Gastrocnemius medialis (tissue), 4 donors: ENCODE data around the gene TEAD4. TPM values are rescaled to one million over a fixed set of nuclear protein-coding genes. Genes with fewer than 3 reads are reported as not detected.

ENCODE experiments used
- ATAC-seq, 2 donors: fragments of 150-250 bp; one replicate each; pipeline ENCODE4 v1.9.1; 2016
- DNase-seq, 2 donors: peaks; one replicate each; pipeline ENCODE4 v3.0.0-alpha.2; 2019
- H3K27ac ChIP-seq, 4 donors: fragments of 200-600 bp; sonication (generic); 1 replicate in 1 of 4; 2 replicates in 3 of 4; pipeline ENCODE4 v1.5.1; 2016 to 2018; ENCODE audit warnings: mild to moderate bottlenecking in 2 of 4, moderate library complexity in 1 of 4
- H3K27me3 ChIP-seq, 3 donors: fragments of 200-600 bp; sonication (generic) in 2 of 3; 1 replicate in 1 of 3; 2 replicates in 2 of 3; pipeline versions ENCODE4 v1.5.1 to v1.6.0; 2016 to 2019; ENCODE audit warnings: mild to moderate bottlenecking in 1 of 3, moderate library complexity in 1 of 3
- H3K36me3 ChIP-seq, 2 donors: fragments of 200-600 bp; sonication (generic) in 1 of 2; one replicate each; pipeline ENCODE4 v1.5.1; 2017 to 2018
- H3K4me1 ChIP-seq, 2 donors: fragments of 200-600 bp; sonication (generic) in 1 of 2; one replicate each; pipeline ENCODE4 v1.5.1; 2016 to 2017; ENCODE audit warnings: mild to moderate bottlenecking in 2 of 2
- H3K4me3 ChIP-seq, 4 donors: fragments of 200-600 bp; sonication (generic) in 3 of 4; 1 replicate in 1 of 4; 2 replicates in 3 of 4; pipeline ENCODE4 v1.5.1; 2016 to 2019; ENCODE audit warnings: mild to moderate bottlenecking in 2 of 4
- H3K9me3 ChIP-seq, 3 donors: fragments of 200-600 bp; sonication (generic) in 2 of 3; 1 replicate in 1 of 3; 2 replicates in 2 of 3; pipeline ENCODE4 v1.5.1; 2016 to 2019
- POLR2A ChIP-seq, 2 donors: fragments of 450-650 bp; IDR thresholded peaks; one replicate each; pipeline ENCODE4 v1.6.1; 2017; ENCODE audit warnings: antibody characterized with exemption in 2 of 2, mild to moderate bottlenecking in 2 of 2, moderate library complexity in 2 of 2
- in situ Hi-C, 4 donors: fragments of 200-750 bp; cut with MboI; loops; one replicate each; pipeline versions ENCODE4 v1.15.0 to v1.8.0; 2017; ENCODE audit warnings: low sequenced_read_pairs in 4 of 4
- intact Hi-C: fragments of 100-400 bp; cut with DNase I; formaldehyde crosslinking; loops from one replicate; pipeline ENCODE4 v1.15.1; 2023; ENCODE audit warnings: low total_unique reads
- total RNA-seq, 4 donors: library from RNA; depleted of rRNA; stranded (reverse); fragments of >200 nt; gene quantifications; one replicate each; pipeline versions ENCODE4 v1.1.0 to v1.2.3, GENCODE V29; 2016
- TF ChIP-seq, protein P1 (sequence below), 5 experiments: fragments of 450-650 bp in 3 of 5; fragments of 200-600 bp in 2 of 5; sonication (generic) in 2 of 5; IDR thresholded peaks in 4 of 5; conservative IDR thresholded peaks in 1 of 5; 1 replicate in 4 of 5; 2 replicates in 1 of 5; pipeline ENCODE4 v1.5.1; 2016 to 2019; ENCODE audit warnings: antibody characterized with exemption in 5 of 5, mild to moderate bottlenecking in 3 of 5, moderate library complexity in 3 of 5

Gene TEAD4
- total RNA-seq, 4 donors from 2014 or later, result 91.1 to 201 (median 122) TPM

DNA sequence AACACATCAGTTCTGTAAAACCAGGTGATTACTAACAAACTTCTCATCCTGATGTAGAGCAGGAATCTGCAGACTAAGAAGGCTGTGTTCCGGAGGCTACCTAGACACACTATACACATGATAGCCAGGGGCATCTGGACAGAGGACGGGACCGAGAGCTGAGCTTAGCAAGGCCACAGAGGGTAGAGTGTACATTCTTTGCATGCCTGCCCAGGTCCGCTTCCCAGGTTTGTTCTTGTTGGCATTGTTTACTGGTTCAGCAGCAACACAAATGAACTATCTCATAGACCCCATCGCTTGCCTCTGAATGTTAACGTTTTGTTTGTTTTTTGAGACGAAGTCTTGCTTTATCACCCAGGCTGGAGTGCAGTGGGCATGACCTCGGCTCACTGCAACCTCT lies 17.7 kb upstream of the TEAD4 start:
- no peak overlapping the region for H3K4me3 ChIP-seq
- H3K36me3 ChIP-seq, result peaks cover 0 to 32% of the 10 kb centered on the region in 2 donors
- no peaks in the 10 kb centered on the region for H3K4me1 ChIP-seq
- ATAC-seq (no peak), DNase-seq (no peak)
- TF ChIP-seq, protein P1, sequence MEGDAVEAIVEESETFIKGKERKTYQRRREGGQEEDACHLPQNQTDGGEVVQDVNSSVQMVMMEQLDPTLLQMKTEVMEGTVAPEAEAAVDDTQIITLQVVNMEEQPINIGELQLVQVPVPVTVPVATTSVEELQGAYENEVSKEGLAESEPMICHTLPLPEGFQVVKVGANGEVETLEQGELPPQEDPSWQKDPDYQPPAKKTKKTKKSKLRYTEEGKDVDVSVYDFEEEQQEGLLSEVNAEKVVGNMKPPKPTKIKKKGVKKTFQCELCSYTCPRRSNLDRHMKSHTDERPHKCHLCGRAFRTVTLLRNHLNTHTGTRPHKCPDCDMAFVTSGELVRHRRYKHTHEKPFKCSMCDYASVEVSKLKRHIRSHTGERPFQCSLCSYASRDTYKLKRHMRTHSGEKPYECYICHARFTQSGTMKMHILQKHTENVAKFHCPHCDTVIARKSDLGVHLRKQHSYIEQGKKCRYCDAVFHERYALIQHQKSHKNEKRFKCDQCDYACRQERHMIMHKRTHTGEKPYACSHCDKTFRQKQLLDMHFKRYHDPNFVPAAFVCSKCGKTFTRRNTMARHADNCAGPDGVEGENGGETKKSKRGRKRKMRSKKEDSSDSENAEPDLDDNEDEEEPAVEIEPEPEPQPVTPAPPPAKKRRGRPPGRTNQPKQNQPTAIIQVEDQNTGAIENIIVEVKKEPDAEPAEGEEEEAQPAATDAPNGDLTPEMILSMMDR (IDR thresholded peaks at IDR 0.05 in 4 of 5, conservative IDR thresholded peaks at IDR 0.05 in 1 of 5), result no peak
- TF ChIP-seq POLR2A (IDR thresholded peaks at IDR 0.05), result no peak
- no peaks in the 10 kb centered on the region for H3K27me3 ChIP-seq
- in situ Hi-C loops (loop anchor here in 3 of 4 donors (10.0 kb wide), 1 partner anchor 57 kb away; no protein-coding TSS in a partner anchor), intact Hi-C loops (no loop called here)
- H3K27ac ChIP-seq, result no peak overlapping the region
- no peaks in the 10 kb centered on the region for H3K9me3 ChIP-seq

DNA sequence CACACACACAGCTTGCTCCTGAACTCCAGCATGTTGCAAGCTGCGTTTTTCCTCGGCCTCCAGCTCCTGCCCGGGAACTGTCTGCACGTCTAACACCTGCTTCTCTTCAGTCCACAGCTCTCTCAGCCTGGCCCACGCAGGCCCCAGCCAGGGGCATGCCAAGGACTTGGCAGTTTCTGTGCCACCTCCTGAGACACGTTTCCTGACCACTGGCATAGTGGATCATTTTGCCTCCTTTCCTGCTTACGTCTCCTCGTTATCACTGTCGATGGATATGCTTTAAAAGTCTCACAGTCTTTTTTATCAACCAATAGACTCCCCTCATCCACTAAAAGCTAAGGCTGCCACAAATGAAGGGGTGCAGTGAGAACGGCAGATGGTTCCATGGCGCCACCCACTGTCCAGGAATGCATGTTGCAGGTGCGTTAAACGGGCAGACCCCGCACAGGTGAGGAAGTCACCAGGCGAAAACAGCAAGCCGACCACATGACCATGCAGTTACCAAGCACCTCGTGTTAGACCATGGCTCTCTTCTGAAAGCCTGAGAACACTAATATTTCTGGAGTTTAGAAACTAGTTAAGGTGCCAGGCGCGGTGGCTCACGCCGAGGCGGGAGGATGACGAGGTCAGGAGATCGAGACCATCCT lies 14.7 kb upstream of the TEAD4 start:
- intact Hi-C loops, result loop anchor here (1.0 kb wide), 2 partner anchors 59 to 91 kb away; no protein-coding TSS in a partner anchor
- in situ Hi-C loops, result loop anchor here in 3 of 4 donors (5.0 to 10.0 kb wide), 2 partner anchors 60 to 93 kb away; no protein-coding TSS in a partner anchor
- no peak overlapping the region for H3K4me3 ChIP-seq

DNA sequence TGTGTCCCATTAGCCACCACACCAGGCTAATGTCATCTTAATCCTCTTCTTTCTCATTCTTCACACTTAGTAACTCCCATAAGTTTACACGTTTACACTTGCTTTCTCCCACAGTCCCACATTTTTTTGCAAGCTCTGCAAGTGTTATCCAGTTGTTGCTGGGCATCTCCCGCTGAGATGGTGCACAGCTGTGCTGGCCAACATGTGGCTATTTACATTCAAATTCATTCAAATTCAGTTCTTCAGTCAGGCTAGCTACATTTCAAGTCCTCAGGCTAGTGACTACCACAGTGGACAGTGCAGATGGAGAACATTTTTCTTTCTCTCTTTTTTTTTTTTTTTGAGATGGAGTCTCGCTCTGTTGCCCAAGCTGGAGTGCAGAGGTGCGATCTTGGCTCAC lies 9.8 kb upstream of the TEAD4 start:
- intact Hi-C loops, result no loop called here

More for the DNA sequence above, 14.7 kb upstream of the TEAD4 start:
- DNase-seq (peak in 1 of 2 donors; percentile 69), ATAC-seq (peak; percentile 74 to 87)
- no peaks in the 10 kb centered on the region for H3K27me3 ChIP-seq
- peak overlapping the region; percentile 3 to 70 (median 34) for H3K27ac ChIP-seq
- H3K36me3 ChIP-seq, result peaks cover 0 to 11% of the 10 kb centered on the region in 2 donors
- no peak for TF ChIP-seq POLR2A (IDR thresholded peaks at IDR 0.05)
- TF ChIP-seq, protein P1 (IDR thresholded peaks at IDR 0.05 in 4 of 5, conservative IDR thresholded peaks at IDR 0.05 in 1 of 5), result peak; percentile 77 to 89 (median 87)
- H3K9me3 ChIP-seq, result no peaks in the 10 kb centered on the region
- H3K4me1 ChIP-seq, result no peaks in the 10 kb centered on the region

DNA sequence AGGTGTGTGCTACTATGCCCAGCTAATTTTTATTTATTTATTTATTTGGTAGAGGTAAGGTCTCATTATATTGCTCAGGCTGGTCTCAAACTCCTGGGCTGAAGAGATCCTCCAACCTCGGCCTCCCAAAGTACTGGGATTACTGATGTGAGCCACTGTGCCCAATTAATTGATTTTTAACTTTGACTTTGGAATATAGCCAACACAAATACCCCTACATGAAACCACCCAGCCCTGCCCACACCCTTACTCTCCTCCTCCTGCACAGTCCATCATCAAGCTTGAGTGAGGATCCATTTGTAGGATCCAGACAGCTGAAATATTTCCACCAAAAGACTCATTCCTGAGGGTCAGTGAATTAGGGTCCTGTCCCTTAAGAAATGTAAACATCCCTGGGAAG lies 3.3 kb upstream of the TEAD4 start:
- Histone ChIP-seq H3K27me3 (no peaks in the 10 kb centered on the region), H3K4me1 (peaks cover 8% of the 10 kb centered on the region in 2 donors), H3K9me3 (no peaks in the 10 kb centered on the region), H3K27ac (no peak overlapping the region), H3K36me3 (peaks cover 0 to 5% of the 10 kb centered on the region in 2 donors), H3K4me3 (no peak overlapping the region)
- in situ Hi-C loops (loop anchor here in 3 of 4 donors (5.0 to 10.0 kb wide), 3 partner anchors 76 to 81 kb away; no protein-coding TSS in a partner anchor), intact Hi-C loops (loop anchor here (5.0 kb wide), 1 partner anchor 64 kb away; the partner anchor contains the start of gene TULP3)
- ATAC-seq, result no peak
- DNase-seq, result no peak
- no peak for TF ChIP-seq POLR2A (IDR thresholded peaks at IDR 0.05)
- TF ChIP-seq, protein P1 (IDR thresholded peaks at IDR 0.05 in 4 of 5, conservative IDR thresholded peaks at IDR 0.05 in 1 of 5), result no peak

More for the DNA sequence above, 9.8 kb upstream of the TEAD4 start:
- Histone ChIP-seq H3K4me3 (no peak overlapping the region), H3K36me3 (no peaks in the 10 kb centered on the region), H3K27me3 (no peaks in the 10 kb centered on the region), H3K9me3 (no peaks in the 10 kb centered on the region), H3K4me1 (no peaks in the 10 kb centered on the region), H3K27ac (no peak overlapping the region)
- in situ Hi-C loops, result loop anchor here in 3 of 4 donors (5.0 to 10.0 kb wide), 2 partner anchors 65 to 88 kb away; no protein-coding TSS in a partner anchor
- DNase-seq (no peak), ATAC-seq (no peak)
- no peak for TF ChIP-seq POLR2A (IDR thresholded peaks at IDR 0.05)
- TF ChIP-seq, protein P1 (IDR thresholded peaks at IDR 0.05 in 4 of 5, conservative IDR thresholded peaks at IDR 0.05 in 1 of 5), result no peak
